GM12878 (cell line): Measurements from ENCODE around the gene TNRC18. TPM values are rescaled to one million over a fixed set of nuclear protein-coding genes. Genes with fewer than 3 reads are reported as not detected.

Experiments used
- ATAC-seq: fragments of 200-7000 bp; cut with Tn5 transposase; 3 replicates; pipeline ENCODE4 v1.9.1; 2020; ENCODE audit warnings: mild to moderate bottlenecking, moderate library complexity
- BruUV-seq: library from RNA; stranded (reverse); fragments of 400-500 nt; replicated peaks from 2 replicates; lab custom pipeline; 2021; lab: Mats Ljungman, UMichigan
- CTCF ChIA-PET: fragments of 300-600 bp; sonication (Branson Sonifier 250); formaldehyde crosslinking; extraction: SDS; loops from one replicate; lab custom pipeline; 2021; ENCODE audit warnings: inconsistent platforms; lab: Yijun Ruan, JAX
- POLR2A ChIA-PET: fragments of 350-600 bp; formaldehyde crosslinking; extraction: SDS; loops from one replicate; lab custom pipeline; 2021; ENCODE audit warnings: inconsistent platforms; lab: Charles Lee
- RAD21 ChIA-PET: fragments of 300-600 bp; sonication (Branson Sonifier 250); formaldehyde crosslinking; loops from one replicate; lab custom pipeline; 2023; ENCODE audit warnings: antibody characterized with exemption; ENCODE audit not compliant: unreplicated experiment; lab: Charles Lee
- SMC1A ChIA-PET: fragments of 300-600 bp; sonication (Branson Sonifier 250); formaldehyde crosslinking; loops from one replicate; lab custom pipeline; 2023; ENCODE audit not compliant: unreplicated experiment, uncharacterized antibody; lab: Charles Lee
- DNase-seq: peaks from one replicate; pipeline ENCODE4 v3.0.0-alpha.2; 2011; ENCODE audit warnings: low read depth, low spot score
- FAIRE-seq: peaks from 3 replicates; lab custom pipeline; 2011; peaks lifted over from hg19 to GRCh38; lab: Jason Lieb, UNC
- H2AFZ ChIP-seq: 2 replicates; pipeline ENCODE4 v1.6.0; 2011; ENCODE audit warnings: low read depth, low read length, control low read depth; ENCODE audit not compliant: control insufficient read depth
- H3K27ac ChIP-seq: 2 replicates; pipeline ENCODE4 v1.5.1; 2011; ENCODE audit warnings: control low read depth; ENCODE audit not compliant: control insufficient read depth, insufficient read depth
- H3K27me3 ChIP-seq, 2 experiments: replicated peaks in 1 of 2; 2 replicates each; pipeline versions ENCODE4 v1.6.0 to v1.6.1; 2011; ENCODE audit warnings: low read length in 1 of 2; ENCODE audit not compliant: control insufficient read depth in 2 of 2, insufficient read depth in 2 of 2
- H3K36me3 ChIP-seq, 2 experiments: 2 replicates each; pipeline ENCODE4 v1.5.1; 2011; ENCODE audit warnings: low read length in 1 of 2; ENCODE audit not compliant: control insufficient read depth in 2 of 2, insufficient read depth in 2 of 2
- H3K4me1 ChIP-seq: 2 replicates; pipeline ENCODE4 v1.6.1; 2011; ENCODE audit warnings: mild to moderate bottlenecking, low read length, moderate library complexity, mixed read lengths; ENCODE audit not compliant: control insufficient read depth, insufficient read depth
- H3K4me2 ChIP-seq: 2 replicates; pipeline ENCODE4 v1.6.0; 2011; ENCODE audit warnings: control low read depth; ENCODE audit not compliant: control insufficient read depth, insufficient read depth
- H3K4me3 ChIP-seq: fragments of 200-600 bp; sonication (generic); 2 replicates; pipeline ENCODE4 v1.5.1; 2016
- H3K79me2 ChIP-seq: 2 replicates; pipeline ENCODE4 v1.6.0; 2011; ENCODE audit warnings: low read length; ENCODE audit not compliant: control insufficient read depth, insufficient read depth
- H3K9ac ChIP-seq: 2 replicates; pipeline ENCODE4 v1.8.0; 2011; ENCODE audit warnings: low read length, control low read depth, mixed read lengths; ENCODE audit not compliant: control insufficient read depth, insufficient read depth
- H3K9me3 ChIP-seq: replicated peaks from 3 replicates; pipeline ENCODE4 v1.5.1; 2011; ENCODE audit warnings: mild to moderate bottlenecking, low read length; ENCODE audit not compliant: control insufficient read depth, insufficient read depth
- H4K20me1 ChIP-seq: 2 replicates; pipeline ENCODE4 v1.6.0; 2011; ENCODE audit not compliant: control insufficient read depth, insufficient read depth
- ATF2 ChIP-seq: IDR thresholded peaks from 2 replicates; pipeline ENCODE4 v1.6.1; 2012; ENCODE audit warnings: low read length, inconsistent platforms
- CHD4 ChIP-seq: fragments of 200-600 bp; sonication (generic); IDR thresholded peaks from 2 replicates; pipeline ENCODE4 v1.6.1; 2016; ENCODE audit warnings: mild to moderate bottlenecking
- CTCF ChIP-seq, 3 experiments: IDR thresholded peaks in 2 of 3; conservative IDR thresholded peaks in 1 of 3; 2 replicates each; pipeline ENCODE4 v1.5.1; 2011; ENCODE audit warnings: low read depth in 3 of 3, low read length in 3 of 3, mild to moderate bottlenecking in 3 of 3, control low read depth in 2 of 3, moderate library complexity in 2 of 3, inconsistent platforms in 1 of 3, mixed read lengths in 1 of 3; ENCODE audit not compliant: control insufficient read depth in 2 of 3, insufficient read depth in 1 of 3; ENCODE audit errors: extremely low read depth in 1 of 3
- USF1 ChIP-seq: IDR thresholded peaks from 2 replicates; pipeline ENCODE4 v1.6.1; 2011; ENCODE audit warnings: borderline replicate concordance, low read depth, mild to moderate bottlenecking, moderate library complexity, mixed read lengths, low read length; ENCODE audit not compliant: insufficient read depth; ENCODE audit errors: extremely low read length
- WGBS: methylation state at CpG from one replicate; pipeline ENCODE4 v1.1.6; 2016; ENCODE audit warnings: low lambda C conversion rate; ENCODE audit not compliant: insufficient replicate concordance, insufficient coverage; ENCODE audit errors: missing lambda C conversion rate; 5-methylcytosine and 5-hydroxymethylcytosine counted together
- in situ Hi-C: fragments of 300-500 bp; cut with MboI; formaldehyde crosslinking; loops from 9 replicates; pipeline ENCODE4 v1.14.3; 2018; ENCODE audit warnings: mixed read lengths
- intact Hi-C: fragments of 100-400 bp; cut with micrococcal nuclease; formaldehyde crosslinking; loops from one replicate; pipeline ENCODE4 v1.14.2; 2022; ENCODE audit not compliant: unreplicated experiment
- polyA plus RNA-seq, 11 experiments: library from polyadenylated mRNA; depleted of rRNA in 4 of 11; unstranded in 6 of 11; stranded (reverse) in 5 of 11; fragments of >200 nt; fragmentation: Nextera tagmentation in 4 of 11; fragmentation: Illumina TruSeq in 1 of 11; extraction: Ambion mirVana in 4 of 11; extraction: Trizol in 1 of 11; gene quantifications; 1 replicate in 1 of 11; 2 replicates in 10 of 11; pipeline versions ENCODE4 v1.2.1 to v1.2.3, GENCODE V29; 2011 to 2016; ENCODE audit warnings: inconsistent platforms in 2 of 11, missing spikeins in 2 of 11, low read depth in 1 of 11
- total RNA-seq, 4 experiments: library from RNA; depleted of rRNA in 3 of 4; stranded (reverse); fragments of >200 nt in 3 of 4; fragmentation: Illumina TruSeq in 1 of 4; extraction: Trizol in 1 of 4; gene quantifications; 2 replicates each; pipeline versions ENCODE4 v1.2.1 to v1.2.3, GENCODE V29; 2013 to 2021

Gene TNRC18
- total and polyA plus RNA-seq, 10 of the 15 experiments (the other 5 are each of a cell fraction or from before 2014, with no cell fraction given) = 0.02 to 31.7 (median 5.4) TPM

- ChIA-PET RAD21 (no interaction called here), CTCF (interaction anchor here (1.2 kb wide), 1 partner anchor 15 kb away, joined by 3 read pairs; no protein-coding TSS in a partner anchor)
- no peak overlapping the region for H3K9ac ChIP-seq
- intact Hi-C loops = no loop called here
- H3K79me2 ChIP-seq = peaks cover 3% of the 10 kb centered on the region
- no peaks in the 10 kb centered on the region for H3K9me3 ChIP-seq
- no peak overlapping the region for H3K4me3 ChIP-seq
- H2AFZ ChIP-seq = no peak overlapping the region
- no peaks in the 10 kb centered on the region for H4K20me1 ChIP-seq
- ATAC-seq (no peak), FAIRE-seq (no peak)
- H3K27ac ChIP-seq = no peak overlapping the region
- no peak for TF ChIP-seq ATF2
- no peak for TF ChIP-seq USF1
- no peak for TF ChIP-seq CHD4
- no peak for TF ChIP-seq CTCF (IDR thresholded peaks at IDR 0.05 in 2 of 3, conservative IDR thresholded peaks at IDR 0.05 in 1 of 3; ENCODE audit: control insufficient read depth in 2 of 3, extremely low read depth in 1 of 3, insufficient read depth in 1 of 3, low read depth in 3 of 3, low read length in 3 of 3)
- TF ChIP-seq, all 136 proteins: peak for 0
- WGBS = 98% methylated on average over 22 of the region's 23 CpGs
- ChIA-PET SMC1A (no interaction called here), POLR2A (no interaction called here)
- H3K27me3 ChIP-seq = no peaks in the 10 kb centered on the region
- H3K36me3 ChIP-seq = peaks cover 0 to 15% of the 10 kb centered on the region in 2 experiments; a peak in 3 of 4 replicates
- peaks cover 10% of the 10 kb centered on the region for H3K4me1 ChIP-seq
- no peak for DNase-seq
- H3K4me2 ChIP-seq = no peak overlapping the region
- no TSS peak for BruUV-seq
- in situ Hi-C loops = no loop called here
Observed at GRCh38 chr7:5350600-5351385, 72.8 kb downstream of the TNRC18 start.
